GM21360 (cell line): Measurements from ENCODE around the gene GRB2.
"Not testable (repeated sequence)": the region's sequence is repeated elsewhere in the genome, so short reads cannot be mapped to it uniquely, and the experiment has no call there.

Experiments
- ATAC-seq: cut with Tn5 transposase; IDR thresholded peaks from one replicate; pipeline ENCODE4 v1.9.1; 2021; ENCODE audit warnings: mild to moderate bottlenecking, moderate library complexity; ENCODE audit not compliant: unreplicated experiment

The GRB2 gene

DNA sequence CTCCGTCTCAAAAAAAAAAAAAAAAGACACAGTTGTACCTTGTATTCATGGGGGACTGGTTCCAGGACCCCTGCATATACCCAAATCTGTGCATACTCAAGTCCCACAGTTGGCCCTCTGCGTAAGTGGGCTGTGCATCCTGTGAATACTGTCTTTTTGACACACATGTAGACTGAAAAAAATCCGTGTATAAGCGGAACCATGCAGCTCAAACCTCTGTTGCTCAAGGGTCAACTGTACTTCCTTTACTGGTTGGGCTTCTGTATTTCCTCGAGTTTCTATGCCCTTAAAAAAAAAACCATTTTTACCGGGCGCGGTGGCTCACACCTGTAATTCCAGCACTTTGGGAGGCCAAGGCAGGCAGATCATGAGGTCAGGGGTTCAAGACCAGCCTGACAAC, 52.3 kb downstream of the GRB2 start:
- ATAC-seq, result no peak

DNA sequence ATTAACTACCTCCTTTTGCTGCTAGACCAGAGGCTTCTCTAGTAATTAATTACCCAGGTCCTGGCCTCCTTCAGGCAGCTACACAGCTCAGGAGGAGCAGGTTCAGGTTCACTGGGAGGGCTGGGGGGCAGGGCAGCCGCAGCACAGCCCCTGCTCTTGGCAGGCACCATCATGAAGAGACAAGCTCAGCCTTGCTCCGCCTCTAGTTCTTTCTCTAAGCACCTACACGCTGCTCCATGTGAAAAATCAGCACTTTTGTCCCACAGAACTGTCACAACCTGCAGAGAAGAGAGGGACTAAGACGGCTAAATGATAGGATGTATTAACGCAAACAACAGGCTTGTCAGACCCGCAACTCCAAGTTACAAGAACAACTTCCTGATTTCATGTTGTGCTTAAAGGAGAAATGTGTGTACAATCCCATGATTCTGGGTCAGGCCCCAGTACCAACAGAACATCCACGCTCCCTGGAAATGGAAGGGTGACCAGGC, 53.4 kb downstream of the GRB2 start:
- ATAC-seq, result no peak

DNA sequence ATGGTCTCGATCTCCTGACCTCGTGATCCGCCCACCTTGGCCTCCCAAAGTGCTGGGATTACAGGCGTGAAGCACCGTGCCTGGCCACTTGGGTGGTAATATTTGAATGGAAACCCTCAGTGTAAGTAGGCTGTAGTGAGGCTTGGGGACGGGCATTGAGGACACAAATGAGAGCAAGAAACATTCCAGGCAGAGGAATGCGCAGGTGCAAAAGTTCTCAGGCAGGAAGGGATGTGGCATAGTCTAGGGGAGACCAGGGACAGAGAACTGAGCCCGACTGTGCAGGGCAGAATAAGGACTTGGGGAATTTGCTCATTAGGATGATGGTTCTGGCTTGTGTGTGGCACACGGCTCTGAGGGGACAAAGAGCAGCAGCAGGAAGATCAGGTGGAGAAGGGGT, 54.8 kb downstream of the GRB2 start:
- no peak for ATAC-seq

DNA sequence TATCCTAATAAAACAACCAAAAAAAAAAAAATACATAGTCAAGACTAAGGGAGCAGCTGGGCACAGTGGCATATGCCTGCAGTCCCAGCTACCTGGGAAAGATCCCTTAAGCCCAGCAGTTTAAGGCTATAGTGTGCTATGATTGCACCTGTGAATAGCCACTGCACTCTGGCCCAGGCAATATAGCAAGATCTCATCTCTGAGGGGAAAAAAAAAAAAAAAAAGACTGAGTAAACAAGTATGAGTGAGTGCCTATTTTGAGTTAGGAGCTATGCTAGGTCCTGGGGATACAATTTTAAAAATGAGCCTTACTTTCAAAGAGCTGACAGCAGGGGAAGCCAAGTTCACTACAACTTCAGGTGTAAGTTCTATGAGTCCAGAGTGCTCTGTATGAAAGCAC, 55.4 kb downstream of the GRB2 start:
- no peak for ATAC-seq

DNA sequence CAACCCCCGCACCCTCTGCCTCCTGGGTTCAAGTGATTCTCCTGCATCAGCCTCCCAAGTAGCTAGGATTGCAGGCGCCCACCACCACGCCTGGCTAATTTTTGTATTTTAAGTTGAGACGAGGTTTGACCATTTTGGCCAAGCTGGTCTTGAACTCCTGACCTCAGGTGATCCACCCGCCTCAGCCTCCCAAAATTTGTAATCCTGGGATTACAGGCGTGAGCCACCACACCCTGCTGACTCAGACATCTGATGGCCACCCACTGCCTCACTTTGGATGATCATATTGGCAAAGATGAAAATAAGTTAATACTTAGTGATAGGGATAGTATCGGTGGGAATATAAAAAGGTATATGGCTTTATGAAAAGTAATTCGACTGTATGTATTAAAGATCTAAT, 55.9 kb downstream of the GRB2 start:
- ATAC-seq, result no peak

DNA sequence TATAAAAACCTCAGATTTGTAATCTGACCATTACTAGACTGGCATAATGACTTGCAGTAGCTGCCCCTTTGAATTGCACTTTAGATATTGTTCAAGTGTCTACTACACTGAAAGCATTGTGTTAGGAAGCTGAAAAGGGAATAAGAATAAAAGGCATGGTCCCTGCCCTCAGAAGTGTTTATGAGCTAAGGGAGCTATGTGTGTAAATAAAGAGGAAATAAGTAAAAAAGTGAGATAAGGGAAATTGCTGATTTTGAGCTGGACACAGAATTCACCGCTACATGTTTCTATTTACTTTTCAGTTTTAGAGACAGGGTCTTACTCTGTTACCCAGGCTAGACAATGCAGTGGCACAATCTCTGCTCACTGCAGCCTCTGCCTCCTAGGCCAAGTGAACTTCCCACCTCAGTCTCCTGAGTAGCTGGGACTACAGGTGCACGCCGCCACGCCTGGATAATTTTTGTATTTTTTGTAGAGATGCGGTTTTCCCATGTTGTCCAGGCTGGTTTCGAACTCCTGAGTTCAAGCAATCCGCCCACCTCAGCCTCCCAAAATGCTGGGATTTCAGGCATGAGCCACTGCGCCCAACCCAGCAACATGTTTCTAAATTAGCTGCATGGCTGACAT, 57.0 kb downstream of the GRB2 start:
- no peak for ATAC-seq

DNA sequence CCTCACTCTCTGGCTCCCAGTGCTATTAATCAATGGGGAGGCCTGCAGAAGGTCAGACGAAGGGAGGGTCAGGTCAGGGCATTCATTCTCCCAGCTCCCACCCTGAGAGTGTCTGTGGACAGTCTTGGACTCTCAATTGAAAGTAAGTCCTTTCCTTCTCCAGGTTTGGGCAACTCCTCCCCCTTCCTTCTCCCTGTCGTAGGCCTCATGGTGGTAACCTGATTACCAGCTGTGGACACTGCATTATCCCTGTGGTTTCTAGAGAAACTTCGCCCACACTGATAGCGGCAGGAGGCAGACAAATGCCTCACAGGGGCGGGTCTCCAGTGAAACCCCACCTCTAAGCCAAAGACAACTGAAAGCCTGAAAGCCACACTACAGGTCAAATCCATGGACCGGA, 58.6 kb downstream of the GRB2 start:
- no peak for ATAC-seq

DNA sequence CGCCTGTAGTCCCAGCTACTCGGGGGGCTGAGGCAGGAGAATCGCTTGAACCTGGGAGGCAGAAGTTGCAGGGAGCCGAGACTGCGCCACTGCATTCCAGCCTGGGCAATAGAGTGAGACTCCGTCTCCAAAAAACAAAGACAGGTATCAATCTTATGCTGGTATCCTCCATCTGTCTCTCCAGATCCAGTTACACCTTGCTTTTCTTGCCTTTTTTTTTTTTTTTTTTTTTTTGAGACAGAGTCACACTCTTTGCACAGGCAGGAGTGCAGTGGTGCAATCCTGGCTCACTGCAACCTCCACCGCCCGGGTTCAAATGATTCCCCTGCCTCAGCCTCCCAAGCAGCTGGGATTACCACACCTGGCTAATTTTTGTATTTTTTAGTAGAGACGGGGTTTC, 59.1 kb downstream of the GRB2 start:
- not testable (repeated sequence) for ATAC-seq

DNA sequence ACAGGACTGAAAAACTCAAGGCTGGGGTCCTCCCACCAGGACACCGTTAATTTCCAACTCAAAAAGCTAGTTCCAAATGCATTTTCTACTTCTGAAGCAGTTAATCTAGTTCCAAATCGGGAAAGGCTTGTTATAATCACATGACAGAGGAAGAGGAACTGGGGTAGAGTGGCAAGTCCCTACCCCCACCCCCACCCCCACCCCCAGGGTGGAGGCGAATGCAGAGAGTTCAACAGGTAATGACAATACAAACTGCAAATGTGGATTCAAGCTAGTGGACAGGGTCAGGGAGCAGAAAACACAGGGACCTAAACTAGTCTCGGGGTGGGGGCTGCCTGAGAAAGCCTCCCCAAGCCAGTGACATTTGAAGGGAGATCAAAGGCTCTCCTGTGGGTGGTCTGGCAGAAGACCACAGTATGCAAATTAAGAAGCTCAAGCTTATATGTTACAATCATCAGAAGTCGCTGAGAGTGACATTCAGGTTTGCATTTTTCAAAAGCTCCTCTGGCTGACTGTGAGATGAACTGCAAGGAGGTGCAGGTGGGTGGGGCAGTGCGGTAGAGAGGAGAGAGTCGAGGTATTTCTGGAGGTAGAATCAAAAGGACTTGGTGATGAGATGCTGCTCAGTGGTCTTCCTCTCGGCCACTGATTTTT, 59.8 kb downstream of the GRB2 start:
- ATAC-seq, result peak; percentile 43

DNA sequence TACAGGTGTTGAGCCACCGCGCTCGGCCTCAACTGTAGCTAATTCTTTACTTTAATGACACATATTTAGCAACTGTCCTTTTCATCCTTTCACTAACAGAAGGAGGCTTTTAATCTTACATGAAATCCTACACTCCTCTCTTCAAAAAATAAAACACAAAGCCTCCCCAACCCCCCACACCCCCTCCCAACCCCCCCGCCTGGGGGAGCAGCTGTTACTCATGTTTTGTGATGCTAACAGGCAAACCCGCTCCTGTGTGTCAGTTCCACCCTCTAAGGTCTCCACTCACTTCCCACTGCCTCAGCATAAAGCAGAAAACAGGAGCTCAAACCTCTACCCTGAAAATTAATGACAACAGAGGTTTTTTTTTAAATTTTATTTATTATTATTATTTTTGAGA, 60.8 kb downstream of the GRB2 start:
- no peak for ATAC-seq

DNA sequence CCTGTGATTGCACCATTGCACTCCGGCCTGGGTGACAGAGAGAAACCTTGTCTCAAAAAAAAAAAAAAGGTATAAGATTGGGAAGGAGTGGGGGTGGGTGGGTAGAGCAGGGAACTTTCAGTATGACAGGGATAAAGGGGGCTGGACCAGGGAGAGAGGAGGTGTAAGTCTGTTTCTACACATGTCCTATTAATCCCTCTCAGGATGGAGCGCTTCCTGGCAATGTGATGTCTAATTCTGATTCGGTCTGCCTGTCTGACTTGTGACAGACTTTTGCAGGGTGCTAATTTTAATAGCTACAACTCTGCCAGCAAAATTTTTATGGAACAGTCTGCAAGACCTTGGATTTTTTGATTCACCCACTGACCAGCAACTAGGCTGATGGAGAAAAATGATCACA, 62.5 kb downstream of the GRB2 start:
- no peak for ATAC-seq

DNA sequence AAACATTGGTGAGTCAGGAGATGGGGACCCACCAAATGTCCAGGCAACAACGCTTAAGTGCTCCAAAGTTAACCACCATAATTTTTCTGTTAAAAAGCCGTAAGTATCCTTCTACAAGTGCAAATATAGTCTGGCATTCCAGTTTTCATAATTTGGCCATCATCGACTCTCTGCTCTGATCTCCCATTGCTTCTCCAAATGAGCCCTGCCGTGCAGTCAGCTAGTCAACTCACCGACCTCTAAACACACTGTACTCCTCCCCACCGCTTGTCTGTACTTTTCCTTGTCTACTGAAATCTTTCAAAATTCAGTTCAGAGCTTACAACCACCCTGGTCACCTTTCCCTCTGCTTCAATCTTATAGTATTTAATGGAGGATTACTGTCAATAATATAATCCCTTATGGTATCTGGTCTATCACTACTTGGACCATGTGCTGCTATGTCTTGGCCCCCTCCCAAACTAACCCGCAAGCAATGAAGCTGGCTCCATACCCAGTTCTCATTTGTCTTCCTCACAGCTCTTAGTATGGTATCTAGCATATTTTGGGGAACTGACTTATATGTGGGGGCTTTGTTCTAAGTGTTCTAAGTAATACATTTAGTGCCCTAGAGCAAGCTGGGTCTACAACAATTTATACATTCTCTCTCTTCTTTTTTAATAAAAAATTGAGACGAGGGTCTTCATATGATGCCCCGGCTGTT, 63.5 kb downstream of the GRB2 start:
- no peak for ATAC-seq

DNA sequence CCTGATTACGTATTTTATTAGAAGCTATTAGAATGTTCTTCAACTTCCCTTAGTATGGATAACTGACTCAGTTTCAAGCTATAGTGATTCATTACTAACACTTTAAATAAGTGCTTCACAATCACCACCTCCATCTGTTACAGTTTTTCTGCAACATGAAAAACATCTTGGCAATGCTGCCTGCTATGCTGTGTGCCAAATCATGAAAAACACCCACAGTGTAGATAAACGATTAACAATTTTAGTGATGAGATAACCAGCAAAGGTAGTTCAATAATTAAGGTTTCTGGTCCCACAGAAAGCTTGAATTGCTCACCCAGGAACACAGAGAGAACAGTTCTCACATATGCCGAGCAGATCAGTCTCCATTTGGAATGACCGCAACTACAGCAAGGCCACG, 64.8 kb downstream of the GRB2 start:
- no peak for ATAC-seq

DNA sequence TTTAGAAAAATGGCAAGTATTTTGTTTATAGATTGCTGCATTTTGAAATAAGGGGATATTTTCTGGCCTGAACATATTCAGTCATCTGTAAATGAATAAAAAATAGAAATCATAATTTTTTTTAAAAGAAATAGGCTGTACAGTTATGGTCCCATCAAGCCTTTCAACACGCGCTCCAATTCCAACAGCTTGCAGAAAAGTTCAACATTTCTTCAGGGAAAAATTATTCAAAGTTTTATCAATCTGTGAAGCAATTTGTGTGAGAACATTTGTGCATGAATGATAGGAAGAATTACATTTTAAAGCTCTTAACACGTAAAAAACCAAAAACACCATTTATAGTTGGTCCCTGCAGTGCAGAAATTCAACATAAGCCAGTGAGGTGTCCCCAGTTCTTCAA, 65.5 kb downstream of the GRB2 start:
- no peak for ATAC-seq

DNA sequence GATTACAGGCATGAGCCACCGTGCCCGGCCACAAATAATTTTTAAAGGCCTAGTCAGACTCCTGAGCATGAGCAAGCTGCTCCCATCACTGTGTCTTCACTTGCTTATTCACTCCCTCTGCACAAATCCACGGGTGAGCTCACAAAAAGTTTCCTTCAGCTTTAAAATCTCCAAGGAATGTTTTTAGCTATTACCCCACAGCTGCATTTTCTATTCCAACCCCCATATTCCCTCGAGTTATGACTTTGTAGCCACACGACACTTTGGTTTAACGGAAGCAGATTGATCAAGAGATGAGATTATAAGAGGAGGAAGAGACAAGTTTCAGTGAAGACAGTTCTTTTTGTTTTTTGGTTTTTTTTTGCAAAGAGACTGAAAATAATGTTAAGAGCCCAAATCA, 67.1 kb downstream of the GRB2 start:
- no peak for ATAC-seq

DNA sequence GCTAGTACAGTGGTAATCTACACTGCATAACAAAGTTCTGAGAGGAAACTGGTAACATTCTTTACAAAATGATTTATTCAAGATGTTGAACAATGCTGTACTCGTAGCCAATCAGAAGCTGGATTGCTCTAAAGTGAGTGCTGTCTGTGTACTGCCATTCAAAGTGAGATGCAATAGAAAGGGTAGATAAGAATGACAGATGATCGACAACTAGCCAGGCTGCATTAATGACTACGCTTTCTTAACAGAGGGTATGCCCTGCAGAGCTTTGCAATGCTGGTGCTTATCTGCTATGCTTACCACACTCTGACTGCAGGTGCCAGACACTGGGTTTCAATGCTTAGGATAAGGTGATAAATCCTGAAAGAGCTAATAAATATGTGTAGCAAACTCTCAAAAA, 70.2 kb downstream of the GRB2 start:
- ATAC-seq, result no peak

DNA sequence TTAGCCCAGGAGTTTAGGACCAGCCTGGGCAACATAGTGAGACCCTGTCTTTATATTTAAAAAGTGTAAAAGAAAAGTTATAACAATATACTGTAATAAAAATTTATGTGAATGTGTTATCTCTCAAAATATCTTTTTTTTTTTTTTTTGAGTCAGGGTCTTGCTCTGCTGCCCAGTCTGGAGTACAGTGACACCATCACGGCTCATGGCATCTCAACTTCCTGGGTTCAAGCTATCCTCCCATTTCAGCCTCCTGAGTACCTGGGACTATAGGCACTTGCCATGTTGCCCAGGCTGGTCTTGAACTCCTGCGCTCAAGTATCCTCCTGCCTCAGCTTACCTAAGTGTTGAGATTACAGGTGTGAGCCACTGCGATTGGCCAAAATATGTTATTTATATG, 70.8 kb downstream of the GRB2 start:
- ATAC-seq, result no peak

DNA sequence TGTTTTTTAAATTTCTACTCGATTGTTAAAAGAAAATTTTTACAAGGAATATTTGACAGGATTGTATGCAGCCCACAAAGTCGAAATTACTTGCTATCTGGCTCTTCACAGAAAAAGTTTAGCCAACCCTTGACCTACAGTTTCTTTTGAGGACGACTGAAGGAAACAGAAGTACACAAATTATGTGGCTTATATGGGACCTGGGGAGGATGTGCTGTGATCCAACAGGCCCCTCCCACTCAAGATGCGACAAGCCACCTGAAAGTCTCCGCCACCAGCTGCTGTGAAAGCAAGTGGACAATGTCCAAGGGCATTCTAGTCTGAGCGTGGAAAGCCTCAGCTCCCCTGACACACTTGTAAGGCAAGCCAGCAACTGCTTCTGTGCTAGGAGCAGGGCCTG, 73.8 kb downstream of the GRB2 start:
- no peak for ATAC-seq

DNA sequence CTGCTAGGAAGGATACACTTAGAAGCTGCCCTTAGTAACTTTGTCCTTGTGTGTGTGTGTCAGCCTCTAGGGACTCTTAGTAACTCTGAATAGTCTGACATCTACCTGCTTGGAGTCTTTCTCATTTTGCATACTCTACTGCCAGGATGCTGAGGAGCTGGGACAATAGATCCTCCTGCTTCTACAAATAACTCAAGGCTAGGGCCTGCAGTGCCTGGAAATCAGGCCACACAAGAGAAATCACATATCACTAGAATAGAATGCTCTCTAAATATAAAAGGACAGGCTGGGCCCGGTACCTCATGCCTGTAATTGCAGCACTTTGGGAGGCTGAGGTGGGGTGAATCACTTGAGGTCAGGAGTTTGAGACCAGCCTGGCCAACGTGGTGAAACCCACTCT, 77.7 kb downstream of the GRB2 start:
- ATAC-seq, result no peak

DNA sequence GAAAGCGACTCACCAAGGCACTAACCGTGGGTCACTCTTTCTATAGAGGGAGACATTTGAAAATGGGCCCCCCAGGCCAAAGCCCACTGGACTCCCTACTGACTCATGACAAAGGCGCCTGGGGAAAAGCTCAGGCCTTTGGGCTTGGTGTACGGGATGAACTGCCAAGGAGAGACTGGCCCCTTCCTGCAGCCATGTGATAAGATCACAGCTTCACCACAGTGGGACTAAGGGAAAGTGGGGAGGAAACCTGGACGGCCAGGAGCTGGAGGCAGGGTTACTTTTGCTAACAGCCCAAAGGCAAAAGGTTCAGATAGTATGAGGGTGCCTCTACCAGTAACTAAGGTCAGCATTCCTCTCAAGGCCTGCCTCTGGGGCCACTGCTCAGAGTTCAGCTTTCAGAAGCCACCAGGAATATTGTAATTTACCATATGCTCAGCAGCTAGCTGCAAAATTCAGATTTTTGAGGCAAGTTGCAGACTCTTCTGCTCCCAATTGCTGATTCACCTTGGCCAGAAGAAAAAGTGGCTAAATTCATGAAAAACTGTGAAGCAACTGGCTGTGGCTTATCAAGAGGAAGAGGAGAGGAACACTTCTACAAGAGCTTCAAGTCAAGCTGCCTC, 79.1 kb downstream of the GRB2 start:
- ATAC-seq, result no peak

DNA sequence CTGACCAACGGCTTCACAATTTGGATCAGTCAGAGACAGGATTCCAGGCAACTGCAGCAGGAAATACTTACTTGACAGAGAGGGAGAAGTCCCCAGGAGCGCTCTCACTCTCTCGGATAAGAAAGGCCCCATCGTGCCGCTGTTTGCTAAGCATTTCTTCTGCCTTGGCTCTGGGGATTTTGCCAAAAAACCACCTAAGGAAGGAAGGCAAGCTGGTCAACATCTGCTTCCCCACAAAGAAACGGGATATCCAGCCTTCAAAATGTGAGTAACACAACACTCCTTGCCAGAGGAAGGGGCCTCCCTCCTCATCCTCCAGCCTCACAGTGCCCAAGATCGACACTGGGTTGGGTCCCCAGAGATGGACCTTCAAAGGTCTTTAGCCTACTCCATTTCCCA, 79.7 kb downstream of the GRB2 start:
- ATAC-seq, result no peak

DNA sequence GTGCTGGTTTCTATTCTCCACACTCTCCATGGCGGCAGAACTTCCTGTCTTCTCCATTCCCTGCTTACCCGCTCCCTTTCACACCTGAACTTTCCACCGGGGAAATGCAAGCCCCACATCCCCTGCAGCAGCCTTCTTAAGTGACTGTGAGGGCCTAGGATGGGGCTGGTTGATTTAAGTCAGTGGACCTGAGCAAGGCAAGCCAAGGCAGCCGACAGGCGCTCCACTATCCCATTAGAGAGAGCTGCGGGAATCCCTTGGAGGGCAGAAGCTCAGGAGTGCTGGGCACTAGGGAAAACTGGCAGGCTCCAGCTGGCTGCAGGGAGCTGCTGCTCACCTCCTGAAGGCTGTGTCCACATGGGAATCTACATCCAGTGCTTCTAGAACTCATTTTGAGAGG, 80.1 kb downstream of the GRB2 start:
- no peak for ATAC-seq
